K562 (cell line): ENCODE results near the gene FKRP. TPM values are rescaled to one million over a fixed set of nuclear protein-coding genes. Genes with fewer than 3 reads are reported as not detected.
A peak's percentile ranks its signal among the peaks of the same experiment; 100 is the strongest.

Experiments used
- CBFA2T3 ChIP-seq: fragments of 450-650 bp; IDR thresholded peaks from 2 replicates; pipeline ENCODE4 v1.6.1; 2017
- GATA2 ChIP-seq: sonication (generic); formaldehyde crosslinking; IDR thresholded peaks from 2 replicates; pipeline ENCODE4 v1.4.0; 2020; ENCODE audit warnings: mild to moderate bottlenecking, missing genetic modification reagents
- HNRNPK ChIP-seq: fragments of 200-400 bp; formaldehyde crosslinking; IDR thresholded peaks from one replicate; pipeline ENCODE4 v1.6.1; 2018; ENCODE audit warnings: mild to moderate bottlenecking, low read depth, low read length; ENCODE audit not compliant: poor library complexity, severe bottlenecking
- HNRNPL ChIP-seq: fragments of 200-400 bp; formaldehyde crosslinking; IDR thresholded peaks from 2 replicates; pipeline ENCODE4 v1.6.1; 2017; ENCODE audit warnings: low read depth, mild to moderate bottlenecking, low read length
- MCM7 ChIP-seq, 2 experiments: fragments of 450-650 bp; IDR thresholded peaks; 2 replicates each; pipeline ENCODE4 v1.6.1; 2016 to 2018
- NR3C1 ChIP-seq: sonication (generic); formaldehyde crosslinking; IDR thresholded peaks from 2 replicates; pipeline ENCODE4 v1.8.1; 2022; ENCODE audit warnings: missing genetic modification reagents
- NUFIP1 ChIP-seq: fragments of 450-650 bp; IDR thresholded peaks from 2 replicates; pipeline ENCODE4 v1.6.1; 2018; ENCODE audit not compliant: partially characterized antibody
- RFX7 ChIP-seq: fragments of 250-450 bp; sonication (Bioruptor Pico); IDR thresholded peaks from 2 replicates; pipeline ENCODE4 v1.5.1; 2021; ENCODE audit warnings: mild to moderate bottlenecking
- SAP30 ChIP-seq: fragments of 200-600 bp; sonication (generic); IDR thresholded peaks from 2 replicates; pipeline ENCODE4 v1.6.1; 2012; ENCODE audit warnings: borderline replicate concordance, low read depth, mild to moderate bottlenecking, moderate library complexity, low read length, control low read depth, inconsistent platforms; ENCODE audit not compliant: insufficient read depth, poor library complexity, severe bottlenecking
- ZFP30 ChIP-seq: fragments of 250-450 bp; sonication (Bioruptor Pico); IDR thresholded peaks from 2 replicates; pipeline ENCODE4 v1.8.0; 2022; ENCODE audit warnings: moderate library complexity, mild to moderate bottlenecking, inconsistent platforms, borderline replicate concordance
- ZFP36 ChIP-seq: fragments of 150-350 bp; IDR thresholded peaks from 2 replicates; pipeline ENCODE4 v1.6.1; 2018; ENCODE audit warnings: low read length, low read depth; ENCODE audit not compliant: partially characterized antibody
- ZNF217 ChIP-seq: sonication (generic); formaldehyde crosslinking; IDR thresholded peaks from 2 replicates; pipeline ENCODE4 v1.8.0; 2022; ENCODE audit warnings: mild to moderate bottlenecking, missing genetic modification reagents
- ZNF23 ChIP-seq: fragments of 250-450 bp; sonication (Bioruptor Pico); IDR thresholded peaks from 2 replicates; pipeline ENCODE4 v1.4.0; 2020; ENCODE audit warnings: mild to moderate bottlenecking
- ZNF324 ChIP-seq: fragments of 250-450 bp; sonication (Bioruptor Pico); IDR thresholded peaks from 2 replicates; pipeline ENCODE4 v1.4.0; 2020; ENCODE audit warnings: mild to moderate bottlenecking
- ZNF41 ChIP-seq: fragments of 250-450 bp; sonication (Bioruptor Pico); conservative IDR thresholded peaks from 2 replicates; pipeline ENCODE4 v1.4.0; 2020; ENCODE audit warnings: mild to moderate bottlenecking
- ZNF778 ChIP-seq: fragments of 450-650 bp; formaldehyde crosslinking; IDR thresholded peaks from 2 replicates; pipeline ENCODE4 v1.4.0; 2020; ENCODE audit warnings: mild to moderate bottlenecking, moderate library complexity
- ZNF79 ChIP-seq: fragments of 250-450 bp; sonication (Bioruptor Pico); IDR thresholded peaks from 2 replicates; pipeline ENCODE4 v1.4.0; 2020; ENCODE audit warnings: low read depth, mild to moderate bottlenecking, moderate library complexity
- ZZZ3 ChIP-seq: fragments of 450-650 bp; IDR thresholded peaks from 2 replicates; pipeline ENCODE4 v1.6.1; 2016; ENCODE audit warnings: antibody characterized with exemption, mild to moderate bottlenecking, moderate library complexity
- polyA plus RNA-seq, 8 experiments: library from polyadenylated mRNA; depleted of rRNA in 4 of 8; stranded (reverse) in 5 of 8; unstranded in 3 of 8; fragments of >200 nt; fragmentation: Nextera tagmentation in 2 of 8; fragmentation: Illumina TruSeq in 1 of 8; extraction: Ambion mirVana in 2 of 8; extraction: Trizol in 1 of 8; gene quantifications; 2 replicates each; pipeline versions ENCODE4 v1.2.1 to v1.2.3, GENCODE V29; 2011 to 2014; ENCODE audit warnings: inconsistent platforms in 1 of 8, missing spikeins in 1 of 8
- total RNA-seq, 7 experiments: library from RNA; depleted of rRNA in 6 of 7; stranded (reverse); fragments of >200 nt in 6 of 7; fragmentation: Illumina TruSeq in 2 of 7; extraction: Trizol in 2 of 7; gene quantifications; 2 replicates each; pipeline versions ENCODE4 v1.2.1 to v1.2.3, GENCODE V29; 2011 to 2021; ENCODE audit warnings: low replicate concordance in 1 of 7
- TF ChIP-seq, protein P1 (sequence below), 2 experiments: fragments of 450-650 bp in 1 of 2; IDR thresholded peaks; 2 replicates each; pipeline ENCODE4 v1.6.1; 2011 to 2017; ENCODE audit warnings: low read depth in 2 of 2, antibody characterized with exemption in 1 of 2, borderline replicate concordance in 1 of 2, low read length in 1 of 2, mild to moderate bottlenecking in 1 of 2, mixed read lengths in 1 of 2; ENCODE audit not compliant: control insufficient read depth in 1 of 2
- TF ChIP-seq, protein P2 (sequence below): fragments of 250-450 bp; sonication (Bioruptor Pico); IDR thresholded peaks from 2 replicates; pipeline ENCODE4 v1.8.0; 2022; ENCODE audit warnings: moderate library complexity, mild to moderate bottlenecking, inconsistent platforms
- TF ChIP-seq, protein P3 (sequence below): IDR thresholded peaks from 2 replicates; pipeline ENCODE4 v1.6.1; 2011; ENCODE audit not compliant: insufficient read length; ENCODE audit errors: extremely low read depth

Gene FKRP
- total and polyA plus RNA-seq, 9 of the 15 experiments (the other 6 are each of a cell fraction or from before 2014, with no cell fraction given), result 0.68 to 16.1 (median 6.5) TPM

DNA sequence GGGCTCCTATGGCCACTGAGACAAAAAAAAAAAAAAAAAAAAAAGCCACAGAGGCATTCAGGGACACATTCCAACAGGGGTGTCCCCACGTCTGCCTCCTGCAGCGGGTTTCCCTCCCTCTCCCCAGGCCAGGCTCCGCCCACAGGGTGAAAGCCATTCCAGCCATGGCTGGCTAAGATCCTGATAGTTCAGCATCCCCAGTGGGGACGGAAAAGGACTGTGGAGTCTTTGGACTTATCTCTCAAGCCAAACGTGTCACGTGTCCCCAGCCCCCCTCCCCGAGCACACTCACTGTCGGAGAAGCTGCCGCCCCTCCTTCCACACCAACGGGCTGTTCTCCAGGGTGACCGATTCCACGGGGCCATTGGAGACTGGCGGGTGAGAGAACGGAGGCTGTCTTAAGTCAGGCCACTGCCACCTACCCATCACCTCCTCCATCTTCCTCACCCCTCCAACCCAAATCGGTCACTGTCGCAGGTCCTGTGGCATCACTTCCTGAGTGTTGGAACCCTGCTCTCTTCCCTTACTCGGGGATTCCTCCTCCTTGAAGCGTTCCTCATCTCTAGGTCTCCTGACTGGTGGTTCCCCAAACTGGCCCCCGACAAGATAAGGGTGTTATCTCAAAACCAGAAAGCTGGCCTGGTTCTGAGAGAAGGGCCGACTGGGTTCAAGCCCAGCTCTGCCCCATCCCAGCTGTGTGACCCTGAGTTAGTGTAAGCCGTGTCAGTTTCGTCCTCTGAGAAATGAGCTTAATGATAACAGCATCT, 9.1 kb upstream of the FKRP start (continued):
- TF ChIP-seq, protein P1, sequence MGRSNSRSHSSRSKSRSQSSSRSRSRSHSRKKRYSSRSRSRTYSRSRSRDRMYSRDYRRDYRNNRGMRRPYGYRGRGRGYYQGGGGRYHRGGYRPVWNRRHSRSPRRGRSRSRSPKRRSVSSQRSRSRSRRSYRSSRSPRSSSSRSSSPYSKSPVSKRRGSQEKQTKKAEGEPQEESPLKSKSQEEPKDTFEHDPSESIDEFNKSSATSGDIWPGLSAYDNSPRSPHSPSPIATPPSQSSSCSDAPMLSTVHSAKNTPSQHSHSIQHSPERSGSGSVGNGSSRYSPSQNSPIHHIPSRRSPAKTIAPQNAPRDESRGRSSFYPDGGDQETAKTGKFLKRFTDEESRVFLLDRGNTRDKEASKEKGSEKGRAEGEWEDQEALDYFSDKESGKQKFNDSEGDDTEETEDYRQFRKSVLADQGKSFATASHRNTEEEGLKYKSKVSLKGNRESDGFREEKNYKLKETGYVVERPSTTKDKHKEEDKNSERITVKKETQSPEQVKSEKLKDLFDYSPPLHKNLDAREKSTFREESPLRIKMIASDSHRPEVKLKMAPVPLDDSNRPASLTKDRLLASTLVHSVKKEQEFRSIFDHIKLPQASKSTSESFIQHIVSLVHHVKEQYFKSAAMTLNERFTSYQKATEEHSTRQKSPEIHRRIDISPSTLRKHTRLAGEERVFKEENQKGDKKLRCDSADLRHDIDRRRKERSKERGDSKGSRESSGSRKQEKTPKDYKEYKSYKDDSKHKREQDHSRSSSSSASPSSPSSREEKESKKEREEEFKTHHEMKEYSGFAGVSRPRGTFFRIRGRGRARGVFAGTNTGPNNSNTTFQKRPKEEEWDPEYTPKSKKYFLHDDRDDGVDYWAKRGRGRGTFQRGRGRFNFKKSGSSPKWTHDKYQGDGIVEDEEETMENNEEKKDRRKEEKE (IDR thresholded peaks at IDR 0.05; ENCODE audit: borderline replicate concordance in 1 of 2, control insufficient read depth in 1 of 2, low read depth in 2 of 2, low read length in 1 of 2), result no peak
- TF ChIP-seq ZFP36 (no peak), MCM7 (IDR thresholded peaks at IDR 0.05) (no peak), ZZZ3 (no peak), ZFP30 (CRISPR knock-in tag) (no peak), RFX7 (CRISPR knock-in tag) (no peak), ZNF778 (CRISPR knock-in tag) (no peak), ZNF23 (CRISPR knock-in tag) (no peak), HNRNPL (no peak), SAP30 (no peak), ZNF217 (CRISPR knock-in tag) (no peak), NR3C1 (CRISPR knock-in tag) (no peak), ZNF324 (no peak), NUFIP1 (no peak), ZNF41 (no peak), HNRNPK (no peak), ZNF79 (no peak), GATA2 (CRISPR knock-in tag) (peak; percentile 37; the same call in 1 of the 2 replicates), CBFA2T3 (peak; percentile 64)
- TF ChIP-seq, protein P2, sequence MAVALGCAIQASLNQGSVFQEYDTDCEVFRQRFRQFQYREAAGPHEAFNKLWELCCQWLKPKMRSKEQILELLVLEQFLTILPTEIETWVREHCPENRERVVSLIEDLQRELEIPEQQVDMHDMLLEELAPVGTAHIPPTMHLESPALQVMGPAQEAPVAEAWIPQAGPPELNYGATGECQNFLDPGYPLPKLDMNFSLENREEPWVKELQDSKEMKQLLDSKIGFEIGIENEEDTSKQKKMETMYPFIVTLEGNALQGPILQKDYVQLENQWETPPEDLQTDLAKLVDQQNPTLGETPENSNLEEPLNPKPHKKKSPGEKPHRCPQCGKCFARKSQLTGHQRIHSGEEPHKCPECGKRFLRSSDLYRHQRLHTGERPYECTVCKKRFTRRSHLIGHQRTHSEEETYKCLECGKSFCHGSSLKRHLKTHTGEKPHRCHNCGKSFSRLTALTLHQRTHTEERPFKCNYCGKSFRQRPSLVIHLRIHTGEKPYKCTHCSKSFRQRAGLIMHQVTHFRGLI (CRISPR knock-in tag), result no peak
- TF ChIP-seq, protein P3, sequence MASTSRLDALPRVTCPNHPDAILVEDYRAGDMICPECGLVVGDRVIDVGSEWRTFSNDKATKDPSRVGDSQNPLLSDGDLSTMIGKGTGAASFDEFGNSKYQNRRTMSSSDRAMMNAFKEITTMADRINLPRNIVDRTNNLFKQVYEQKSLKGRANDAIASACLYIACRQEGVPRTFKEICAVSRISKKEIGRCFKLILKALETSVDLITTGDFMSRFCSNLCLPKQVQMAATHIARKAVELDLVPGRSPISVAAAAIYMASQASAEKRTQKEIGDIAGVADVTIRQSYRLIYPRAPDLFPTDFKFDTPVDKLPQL, result no peak
